ENCODE measurements around the gene TMEM184B.

TMEM184B gene

DNA sequence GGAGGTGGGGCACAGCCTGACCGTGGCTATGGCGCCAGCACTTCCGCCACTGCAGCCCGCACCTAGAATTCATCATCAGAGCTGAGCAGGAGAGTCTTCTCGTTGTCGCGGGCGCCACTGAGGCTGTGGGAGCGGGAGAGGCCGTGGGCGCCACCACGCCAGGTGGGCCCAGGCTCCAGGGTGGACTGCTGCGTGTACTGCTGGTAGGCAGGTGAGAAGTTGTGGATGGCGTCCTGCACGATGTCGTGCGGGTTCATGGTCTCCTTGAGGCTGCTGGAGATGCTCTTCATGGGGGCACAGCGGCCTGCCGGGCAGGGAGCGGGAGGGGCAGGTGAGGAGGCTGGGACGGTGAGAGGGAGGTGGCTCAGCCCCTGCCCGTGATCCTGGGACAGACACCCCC, 51.4 kb downstream of the TMEM184B start:
- no peak for DNase-seq

DNA sequence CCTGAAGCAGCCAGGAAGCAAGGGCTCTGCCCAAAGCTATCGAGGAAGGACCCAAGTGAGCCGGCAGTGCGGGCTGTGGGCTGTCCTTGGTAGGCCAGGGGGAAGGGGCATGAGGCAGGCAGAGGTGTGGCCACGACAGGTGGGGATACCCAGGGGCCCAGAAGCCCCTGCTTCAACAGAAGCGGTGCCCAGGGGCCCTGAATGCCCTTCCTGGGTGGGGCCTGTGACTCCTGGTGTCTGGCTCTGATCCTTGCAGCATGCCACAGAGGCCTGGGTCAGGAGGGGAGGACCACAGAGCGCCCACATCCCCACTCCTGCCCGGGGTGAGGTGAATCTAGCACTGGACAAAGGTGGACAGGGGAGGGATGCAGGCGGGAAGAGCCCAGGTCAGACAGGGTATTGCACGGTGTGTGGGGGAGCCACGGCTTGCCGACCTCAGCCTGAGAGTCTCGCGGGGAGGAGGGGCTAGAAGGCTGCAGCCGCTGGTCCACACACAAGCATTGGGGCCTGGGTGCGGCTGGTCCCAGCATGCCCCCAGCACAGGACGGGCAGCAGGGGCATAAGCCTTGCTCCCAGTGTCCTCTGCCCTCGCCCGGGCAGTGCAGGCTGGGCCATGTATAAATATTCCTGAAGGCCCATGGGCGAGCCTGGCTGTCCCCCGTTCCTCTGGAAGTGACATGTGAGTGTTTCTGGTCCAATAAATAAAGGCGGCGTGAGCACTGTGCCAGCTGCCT, 52.0 kb downstream of the TMEM184B start:
- DNase-seq: no peak

DNA sequence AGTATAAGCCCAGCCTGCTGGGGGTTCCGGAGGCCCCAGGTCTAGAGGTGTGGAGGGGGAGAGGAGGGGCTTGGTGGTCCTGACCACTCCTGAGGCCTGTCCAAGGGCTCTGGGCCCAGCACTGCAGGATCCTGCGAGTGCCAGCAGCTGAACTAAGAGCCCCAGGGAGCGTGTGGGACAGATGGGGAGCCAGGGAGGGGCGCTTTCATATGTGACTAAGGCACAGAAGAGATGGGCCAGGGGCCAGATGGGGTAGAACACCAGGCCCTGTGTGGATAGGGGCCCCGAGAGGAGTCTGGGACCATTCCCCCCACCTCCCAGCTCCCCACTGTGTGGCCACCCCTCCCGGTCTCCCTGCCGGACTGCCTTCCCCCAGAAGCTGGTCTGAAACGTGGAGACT, 52.6 kb downstream of the TMEM184B start:
- DNase-seq: no peak

DNA sequence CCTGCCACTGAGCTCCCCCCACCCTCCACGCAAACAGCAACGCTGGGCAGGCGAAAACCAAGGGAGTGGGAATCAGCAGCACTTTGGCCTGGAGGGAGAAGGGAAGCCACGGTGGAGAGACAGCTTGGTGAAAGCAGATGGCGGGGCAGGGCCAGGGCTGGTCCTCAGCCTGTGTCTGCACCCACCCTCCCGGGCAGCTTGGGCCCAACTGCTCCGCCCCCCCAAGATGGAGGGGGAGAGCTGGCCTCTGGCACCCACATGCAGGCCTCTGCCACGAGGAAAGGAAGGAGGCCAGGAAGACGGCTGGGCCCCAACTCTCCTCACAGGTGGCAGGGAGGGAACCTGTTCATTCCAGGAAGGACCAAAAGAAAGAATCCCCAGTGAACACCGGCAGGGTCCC, 53.2 kb downstream of the TMEM184B start:
- DNase-seq: no peak

DNA sequence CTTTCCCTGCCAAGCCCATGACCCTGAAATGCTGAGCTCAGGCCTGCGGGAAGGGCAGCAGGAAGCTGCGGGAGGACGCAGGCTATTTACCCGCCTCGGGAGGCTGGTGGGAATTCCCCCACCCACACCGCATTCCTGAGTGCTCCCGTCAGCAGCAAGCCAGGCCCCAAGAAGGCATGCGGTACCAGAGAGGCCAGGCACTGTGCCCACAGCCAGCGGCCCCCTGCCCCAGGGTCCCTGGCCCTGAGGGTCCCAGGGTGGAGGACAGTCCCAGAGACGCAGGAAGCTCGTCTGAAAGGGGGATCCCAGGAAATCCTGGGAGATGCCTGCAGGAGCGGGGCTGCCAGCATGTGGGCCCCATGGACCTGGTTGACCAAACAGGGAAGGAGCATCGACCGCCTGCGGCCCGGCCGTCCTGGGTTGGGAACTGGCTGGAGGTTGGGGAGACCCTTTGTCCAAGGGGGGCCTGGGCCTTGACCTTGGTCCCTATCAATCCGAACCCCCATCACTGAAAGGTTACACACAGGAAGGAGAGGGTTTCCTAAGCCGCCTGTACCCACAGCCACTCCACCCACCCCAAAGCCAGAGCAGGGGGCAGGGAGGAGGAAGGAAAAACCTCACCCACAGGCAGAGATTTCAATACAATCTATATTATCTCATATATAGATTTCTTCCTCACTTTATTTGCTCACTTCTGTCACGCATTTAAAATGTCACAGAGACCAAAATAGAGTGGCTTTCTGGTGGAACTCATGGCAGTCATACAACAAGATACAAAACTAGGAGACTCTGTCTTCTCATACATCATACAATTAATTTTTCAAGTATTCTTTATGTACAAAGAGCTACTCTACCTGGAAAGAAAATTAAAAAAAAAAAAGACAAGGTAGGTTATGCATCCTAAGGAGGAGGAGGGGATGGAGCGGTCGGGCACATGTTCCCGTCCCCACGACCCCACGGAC, 53.9 kb downstream of the TMEM184B start:
- peak; percentile 89 for DNase-seq

GRCh38 chr22:38215156-38216038, 57.4 kb downstream of the TMEM184B start:
- no peak for DNase-seq

DNA sequence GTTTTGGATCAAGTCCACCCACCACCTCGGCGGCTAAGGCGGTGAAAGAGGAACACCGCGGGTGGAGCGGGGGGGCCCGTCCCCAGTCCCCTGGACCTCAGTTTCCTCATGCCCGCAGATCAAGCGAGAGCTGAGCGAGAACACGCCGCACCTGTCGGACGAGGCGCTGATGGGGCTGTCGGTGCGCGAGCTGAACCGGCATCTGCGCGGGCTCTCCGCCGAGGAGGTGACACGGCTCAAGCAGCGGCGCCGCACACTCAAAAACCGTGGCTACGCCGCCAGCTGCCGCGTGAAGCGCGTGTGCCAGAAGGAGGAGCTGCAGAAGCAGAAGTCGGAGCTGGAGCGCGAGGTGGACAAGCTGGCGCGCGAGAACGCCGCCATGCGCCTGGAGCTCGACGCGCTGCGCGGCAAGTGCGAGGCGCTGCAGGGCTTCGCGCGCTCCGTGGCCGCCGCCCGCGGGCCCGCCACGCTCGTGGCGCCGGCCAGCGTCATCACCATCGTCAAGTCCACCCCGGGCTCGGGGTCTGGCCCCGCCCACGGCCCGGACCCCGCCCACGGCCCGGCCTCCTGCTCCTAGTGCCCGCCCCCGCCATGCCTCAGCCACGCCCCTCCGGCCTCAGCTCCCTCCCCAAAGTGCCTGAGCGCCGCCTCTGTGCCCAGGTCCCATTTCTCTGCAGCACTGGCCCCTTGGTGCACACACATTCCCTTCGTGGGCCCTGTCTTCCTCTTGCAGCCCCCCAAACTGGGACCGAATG, 58.3 kb downstream of the TMEM184B start:
- DNase-seq: peak; percentile 65

GRCh38 chr22:38213990-38214301, 58.9 kb downstream of the TMEM184B start:
- no peak for DNase-seq

DNA sequence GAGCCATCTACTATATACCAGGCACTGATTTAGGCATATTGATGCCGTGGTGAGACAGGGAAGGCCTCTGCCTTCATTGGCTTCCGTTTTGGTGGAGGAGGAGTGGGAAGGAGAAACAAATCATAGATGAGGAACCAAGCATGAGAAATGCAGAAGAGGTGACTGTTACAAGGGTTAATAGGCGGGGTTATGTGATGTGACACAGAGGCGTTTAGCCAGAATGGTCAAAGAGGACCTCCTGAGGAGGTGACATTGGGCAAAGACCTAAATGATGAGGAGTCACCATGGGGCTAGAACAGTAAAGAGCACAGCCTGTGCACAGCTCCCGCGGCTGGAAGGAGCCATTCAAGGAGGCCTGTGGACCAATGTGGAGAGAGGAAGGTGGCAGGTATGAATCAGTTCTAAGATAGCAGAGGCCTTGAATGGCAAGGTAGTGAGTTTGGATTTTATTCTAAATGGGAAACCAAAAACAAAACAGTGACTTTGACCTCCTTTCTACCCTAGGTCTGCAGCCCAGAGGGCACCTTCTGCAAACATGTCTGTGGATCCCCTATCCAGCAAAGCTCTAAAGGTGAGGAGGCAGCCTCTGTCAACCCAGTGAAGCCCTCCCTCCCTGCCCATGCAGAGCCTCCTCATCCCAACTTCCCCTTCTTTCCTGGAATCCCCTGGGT, 59.4 kb downstream of the TMEM184B start:
- DNase-seq: no peak

GRCh38 chr22:38212442-38212841, 60.4 kb downstream of the TMEM184B start:
- DNase-seq: no peak

GRCh38 chr22:38211556-38211955, 61.3 kb downstream of the TMEM184B start:
- DNase-seq: no peak

DNA sequence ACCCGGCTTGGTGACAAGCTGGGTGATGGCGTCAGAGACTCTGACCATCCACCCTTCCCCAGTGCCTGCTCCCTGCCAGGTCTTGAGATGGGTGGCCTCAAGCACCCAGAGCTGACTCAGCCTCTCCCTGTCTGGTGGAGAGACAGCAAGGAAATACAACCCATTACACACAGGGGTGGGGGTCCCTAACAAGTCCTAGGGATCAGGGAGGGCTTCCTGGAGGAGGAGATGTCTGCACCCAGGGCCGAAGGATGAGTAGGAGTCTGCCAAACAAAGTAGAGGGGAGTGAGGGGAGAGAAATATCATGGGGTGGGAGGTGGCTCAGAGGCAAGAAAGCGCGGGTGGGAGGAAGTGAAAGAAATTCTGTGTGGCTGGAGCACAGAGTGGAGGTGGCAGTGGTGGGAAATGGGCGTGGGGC, 64.2 kb downstream of the TMEM184B start:
- DNase-seq: no peak

- no peak for DNase-seq
Measured at GRCh38 chr22:38207898-38208432, 64.8 kb downstream of the TMEM184B start.

GRCh38 chr22:38205261-38206128, 67.3 kb downstream of the TMEM184B start:
- DNase-seq: peak; percentile 88

DNA sequence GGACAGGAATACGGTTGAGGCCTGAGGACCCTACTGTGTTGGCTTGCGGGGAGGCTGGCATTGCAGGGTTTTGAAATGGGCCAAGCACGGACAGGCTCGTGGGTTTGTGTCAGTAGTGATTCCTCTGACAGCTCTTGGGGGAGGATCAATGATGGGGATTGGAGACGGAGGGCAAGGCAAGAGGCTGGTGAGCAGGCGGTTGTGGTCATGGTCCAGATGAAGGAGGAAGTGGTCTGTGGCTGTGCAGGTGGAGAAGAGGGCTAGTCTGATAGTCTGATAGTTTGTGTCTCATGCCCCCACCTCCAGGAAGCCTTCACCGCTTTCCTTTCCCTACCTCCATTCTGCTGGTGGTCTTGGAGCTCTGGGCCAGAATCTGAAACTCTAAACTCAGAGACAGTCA, 68.0 kb downstream of the TMEM184B start:
- DNase-seq: no peak

GRCh38 chr22:38203855-38204514, 68.8 kb downstream of the TMEM184B start:
- DNase-seq: peak; percentile 49

GRCh38 chr22:38203090-38203810, 69.6 kb downstream of the TMEM184B start:
- DNase-seq: no peak

GRCh38 chr22:38202437-38203089, 70.2 kb downstream of the TMEM184B start:
- peak; percentile 77 for DNase-seq

Measured in fibroblast of upper back skin (primary cell).